ENCODE data around the gene SNAPC4. TPM values are rescaled to one million over a fixed set of nuclear protein-coding genes. Genes with fewer than 3 reads are reported as not detected.
A peak's percentile ranks its signal among the peaks of the same experiment; 100 is the strongest.

SNAPC4 gene
- total and polyA plus RNA-seq, 9 of the 15 experiments (the other 6 are each of a cell fraction or from before 2014, with no cell fraction given): 0.21 to 21.8 (median 8.8) TPM

DNA sequence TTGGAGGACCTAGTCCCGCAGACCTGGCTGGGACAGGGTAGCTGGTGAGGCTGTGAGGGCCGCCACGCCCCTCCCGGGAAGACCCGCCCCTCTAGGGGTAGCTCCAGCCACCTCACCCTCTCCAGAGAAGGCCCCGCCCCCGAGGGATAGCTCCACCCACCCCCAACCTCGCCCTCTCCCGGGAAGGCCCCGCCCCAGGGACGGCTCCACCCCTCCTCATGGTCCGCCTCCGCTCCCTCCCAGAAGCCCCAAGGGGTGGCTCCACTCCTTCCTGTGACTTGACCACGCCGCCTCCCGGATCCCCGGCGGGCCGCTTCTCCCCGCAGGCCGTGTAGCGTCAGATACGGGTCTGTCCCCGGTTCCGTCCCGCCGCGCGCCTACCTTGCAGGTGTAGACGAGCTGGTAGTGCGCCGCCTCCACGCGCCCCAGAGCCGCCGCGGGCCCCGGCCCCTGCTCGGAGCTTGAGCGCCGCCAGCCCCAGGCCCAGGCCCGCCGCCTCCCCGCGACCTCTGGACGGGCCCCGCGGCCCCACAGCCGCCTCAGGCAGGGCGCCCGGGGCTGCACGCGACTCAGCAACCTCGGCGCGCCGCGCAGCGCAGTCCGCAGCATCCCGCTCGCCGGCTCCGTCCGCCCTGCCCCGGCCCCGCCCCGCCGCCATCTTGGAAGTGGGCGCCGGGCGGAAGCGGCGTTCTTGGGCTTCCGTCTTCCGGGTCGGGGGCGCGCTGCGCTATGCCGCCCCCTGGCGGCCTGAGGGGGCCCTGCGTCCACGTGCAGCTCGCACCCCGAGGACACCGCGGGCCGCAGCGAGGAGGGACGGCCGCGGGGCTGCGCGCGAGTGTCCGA is 36.6 kb downstream of the SNAPC4 start, which contains the start of gene DNLZ (continued):
- TF ChIP-seq, protein P1, sequence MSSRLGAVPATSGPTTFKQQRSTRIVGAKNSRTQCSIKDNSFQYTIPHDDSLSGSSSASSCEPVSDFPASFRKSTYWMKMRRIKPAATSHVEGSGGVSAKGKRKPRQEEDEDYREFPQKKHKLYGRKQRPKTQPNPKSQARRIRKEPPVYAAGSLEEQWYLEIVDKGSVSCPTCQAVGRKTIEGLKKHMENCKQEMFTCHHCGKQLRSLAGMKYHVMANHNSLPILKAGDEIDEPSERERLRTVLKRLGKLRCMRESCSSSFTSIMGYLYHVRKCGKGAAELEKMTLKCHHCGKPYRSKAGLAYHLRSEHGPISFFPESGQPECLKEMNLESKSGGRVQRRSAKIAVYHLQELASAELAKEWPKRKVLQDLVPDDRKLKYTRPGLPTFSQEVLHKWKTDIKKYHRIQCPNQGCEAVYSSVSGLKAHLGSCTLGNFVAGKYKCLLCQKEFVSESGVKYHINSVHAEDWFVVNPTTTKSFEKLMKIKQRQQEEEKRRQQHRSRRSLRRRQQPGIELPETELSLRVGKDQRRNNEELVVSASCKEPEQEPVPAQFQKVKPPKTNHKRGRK (tag; IDR thresholded peaks at IDR 0.05): no peak
- TF ChIP-seq SRSF1 (IDR thresholded peaks at IDR 0.05; ENCODE audit: low read depth, low read length) (peak; percentile 33; the same call in 1 of the 2 replicates), SNRNP70 (optimal IDR thresholded peaks at IDR 0.05; ENCODE audit: low read depth, low read length) (no peak), L3MBTL2 (IDR thresholded peaks at IDR 0.05) (peak; percentile 100), RHOXF2B (CRISPR knock-in tag; conservative IDR thresholded peaks at IDR 0.05) (0 out of 2 replicates have a peak, but pooled peaks have one; percentile 16), SPI1 (IDR thresholded peaks at IDR 0.05; ENCODE audit: borderline replicate concordance, low read depth, low read length) (0 out of 2 replicates have a peak, but pooled peaks have one; percentile 33), SP2 (IDR thresholded peaks at IDR 0.05; ENCODE audit: extremely low read depth, low read depth, low read length, poor library complexity, severe bottlenecking) (peak; percentile 48), ATF7 (IDR thresholded peaks at IDR 0.05) (peak; percentile 59), SMAD2 (IDR thresholded peaks at IDR 0.05; ENCODE audit: low read depth, low read length) (no peak), STAG1 (CRISPR knock-in tag; IDR thresholded peaks at IDR 0.05; ENCODE audit: borderline replicate concordance) (peak; percentile 19; the same call in 1 of the 2 replicates), SMARCB1 (IDR thresholded peaks at IDR 0.05; ENCODE audit: insufficient read length, low read depth) (no peak), SOX6 (IDR thresholded peaks at IDR 0.05) (0 out of 2 replicates have a peak, but pooled peaks have one; percentile 35), HCFC1 (IDR thresholded peaks at IDR 0.05; ENCODE audit: low read depth, low read length) (peak; percentile 93), CCAR2 (IDR thresholded peaks at IDR 0.05; ENCODE audit: low read depth, low read length) (no peak), SNIP1 (IDR thresholded peaks at IDR 0.05; ENCODE audit: low read depth) (no peak), JUN (IDR thresholded peaks at IDR 0.05; ENCODE audit: borderline replicate concordance, low read depth, low read length) (peak; percentile 86; the same call in 1 of the 2 replicates), JUN (CRISPR knock-in tag; IDR thresholded peaks at IDR 0.05; ENCODE audit: borderline replicate concordance) (no peak), STAT5A (IDR thresholded peaks at IDR 0.05; ENCODE audit: borderline replicate concordance, low read length) (no peak; the same call in 1 of the 2 replicates), KHSRP (IDR thresholded peaks at IDR 0.05) (no peak), CCNT2 (IDR thresholded peaks at IDR 0.05; ENCODE audit: borderline replicate concordance, extremely low read depth, insufficient read length, low read depth, low read length) (peak; percentile 97), DNMT1 (IDR thresholded peaks at IDR 0.05) (no peak), YY1 (IDR thresholded peaks at IDR 0.05; ENCODE audit: borderline replicate concordance in 1 of 3, control insufficient read depth in 1 of 3, extremely low read depth in 1 of 3, insufficient read depth in 3 of 3, insufficient read length in 1 of 3, insufficient replicate concordance in 2 of 3, low read depth in 1 of 3, low read length in 2 of 3) (peak; percentile 97 to 100 (median 98)), SUPT5H (IDR thresholded peaks at IDR 0.05) (peak; percentile 88), SRSF9 (IDR thresholded peaks at IDR 0.05; ENCODE audit: borderline replicate concordance, low read depth, low read length) (no peak), ELF4 (CRISPR knock-in tag; IDR thresholded peaks at IDR 0.05) (peak; percentile 94), ZNF174 (CRISPR knock-in tag; IDR thresholded peaks at IDR 0.05) (peak; percentile 72; the same call in 1 of the 2 replicates), ZNF41 (CRISPR knock-in tag; conservative IDR thresholded peaks at IDR 0.05) (0 out of 2 replicates have a peak, but pooled peaks have one; percentile 15)
